HEK293 (cell line): Measurements from ENCODE around the gene MDN1.

Experiments used
- EGR2 ChIP-seq: fragments of 450-650 bp; formaldehyde crosslinking; IDR thresholded peaks from 2 replicates; pipeline ENCODE4 v1.5.1; 2016; ENCODE audit warnings: low read depth, missing biosample characterization, missing genetic modification characterization
- GLIS2 ChIP-seq: fragments of 450-650 bp; formaldehyde crosslinking; IDR thresholded peaks from 2 replicates; pipeline ENCODE4 v1.5.1; 2016; ENCODE audit warnings: missing biosample characterization, missing genetic modification characterization
- HOXC10 ChIP-seq: sonication (generic); formaldehyde crosslinking; IDR thresholded peaks from 2 replicates; pipeline ENCODE4 v1.8.1; 2023; ENCODE audit warnings: mild to moderate bottlenecking, missing genetic modification reagents
- MZF1 ChIP-seq: fragments of 450-650 bp; formaldehyde crosslinking; IDR thresholded peaks from 2 replicates; pipeline ENCODE4 v1.5.1; 2017; ENCODE audit warnings: missing biosample characterization, missing genetic modification characterization, borderline replicate concordance
- RBAK ChIP-seq: fragments of 450-650 bp; formaldehyde crosslinking; IDR thresholded peaks from 2 replicates; pipeline ENCODE4 v1.5.1; 2016; ENCODE audit warnings: missing biosample characterization, missing genetic modification characterization
- SP2 ChIP-seq: fragments of 450-650 bp; formaldehyde crosslinking; IDR thresholded peaks from 2 replicates; pipeline ENCODE4 v1.5.1; 2016; ENCODE audit warnings: missing biosample characterization, missing genetic modification characterization
- WT1 ChIP-seq: fragments of 450-650 bp; formaldehyde crosslinking; IDR thresholded peaks from 2 replicates; pipeline ENCODE4 v1.5.1; 2016; ENCODE audit warnings: missing biosample characterization, missing genetic modification characterization
- ZBTB8A ChIP-seq: fragments of 450-650 bp; formaldehyde crosslinking; IDR thresholded peaks from 2 replicates; pipeline ENCODE4 v1.5.1; 2016; ENCODE audit warnings: missing biosample characterization, missing genetic modification characterization
- ZFP3 ChIP-seq: fragments of 450-650 bp; formaldehyde crosslinking; IDR thresholded peaks from 2 replicates; pipeline ENCODE4 v1.5.1; 2016; ENCODE audit warnings: low read depth, missing biosample characterization, missing genetic modification characterization
- ZFP37 ChIP-seq: fragments of 450-650 bp; formaldehyde crosslinking; IDR thresholded peaks from 2 replicates; pipeline ENCODE4 v1.5.1; 2016; ENCODE audit warnings: missing biosample characterization, missing genetic modification characterization
- ZNF140 ChIP-seq: fragments of 450-650 bp; formaldehyde crosslinking; IDR thresholded peaks from 2 replicates; pipeline ENCODE4 v1.5.1; 2016; ENCODE audit warnings: missing biosample characterization, missing genetic modification characterization
- ZNF202 ChIP-seq: fragments of 450-650 bp; formaldehyde crosslinking; IDR thresholded peaks from 2 replicates; pipeline ENCODE4 v1.5.1; 2016; ENCODE audit warnings: missing biosample characterization, missing genetic modification characterization, borderline replicate concordance
- ZNF24 ChIP-seq: fragments of 450-650 bp; formaldehyde crosslinking; IDR thresholded peaks from 2 replicates; pipeline ENCODE4 v1.5.1; 2016; ENCODE audit warnings: missing biosample characterization, missing genetic modification characterization
- ZNF302 ChIP-seq: fragments of 450-650 bp; formaldehyde crosslinking; IDR thresholded peaks from 2 replicates; pipeline ENCODE4 v1.5.1; 2016; ENCODE audit warnings: missing biosample characterization, missing genetic modification characterization, low read depth
- ZNF37A ChIP-seq: fragments of 450-650 bp; IDR thresholded peaks from 2 replicates; pipeline ENCODE4 v1.5.1; 2018; ENCODE audit warnings: missing biosample characterization, missing genetic modification characterization
- ZNF48 ChIP-seq: fragments of 450-650 bp; formaldehyde crosslinking; IDR thresholded peaks from 2 replicates; pipeline ENCODE4 v1.5.1; 2016; ENCODE audit warnings: missing biosample characterization, missing genetic modification characterization
- ZNF626 ChIP-seq: fragments of 450-650 bp; sonication (Bioruptor Pico); formaldehyde crosslinking; IDR thresholded peaks from 2 replicates; pipeline ENCODE4 v1.5.1; 2018; ENCODE audit warnings: missing biosample characterization, missing genetic modification characterization, inconsistent platforms
- ZNF670 ChIP-seq: fragments of 450-650 bp; formaldehyde crosslinking; IDR thresholded peaks from 2 replicates; pipeline ENCODE4 v1.5.1; 2016; ENCODE audit warnings: missing biosample characterization, missing genetic modification characterization, low read depth
- ZNF747 ChIP-seq: fragments of 450-650 bp; formaldehyde crosslinking; IDR thresholded peaks from 2 replicates; pipeline ENCODE4 v1.5.1; 2016; ENCODE audit warnings: missing biosample characterization, missing genetic modification characterization
- TF ChIP-seq, protein P1 (sequence below): fragments of 450-650 bp; formaldehyde crosslinking; IDR thresholded peaks from 2 replicates; pipeline ENCODE4 v1.5.1; 2016; ENCODE audit warnings: missing biosample characterization, missing genetic modification characterization, borderline replicate concordance
- TF ChIP-seq, protein P2 (sequence below): fragments of 450-650 bp; formaldehyde crosslinking; IDR thresholded peaks from 2 replicates; pipeline ENCODE4 v1.5.1; 2016; ENCODE audit warnings: missing biosample characterization, missing genetic modification characterization
- TF ChIP-seq, protein P3 (sequence below): sonication (generic); formaldehyde crosslinking; IDR thresholded peaks from 2 replicates; pipeline ENCODE4 v1.8.1; 2022; ENCODE audit warnings: mild to moderate bottlenecking, moderate library complexity, missing genetic modification reagents
- TF ChIP-seq, protein P4 (sequence below): fragments of 450-650 bp; IDR thresholded peaks from 2 replicates; pipeline ENCODE4 v1.5.1; 2018; ENCODE audit warnings: missing biosample characterization, mild to moderate bottlenecking, missing genetic modification characterization
- TF ChIP-seq, protein P5 (sequence below): fragments of 450-650 bp; formaldehyde crosslinking; IDR thresholded peaks from 2 replicates; pipeline ENCODE4 v1.5.1; 2017; ENCODE audit warnings: missing biosample characterization, missing genetic modification characterization
- TF ChIP-seq, protein P6 (sequence below): fragments of 450-650 bp; formaldehyde crosslinking; IDR thresholded peaks from 2 replicates; pipeline ENCODE4 v1.5.0; 2017; ENCODE audit warnings: missing biosample characterization, missing genetic modification characterization, borderline replicate concordance
- TF ChIP-seq, protein P7 (sequence below): fragments of 450-650 bp; formaldehyde crosslinking; IDR thresholded peaks from 2 replicates; pipeline ENCODE4 v1.5.1; 2016; ENCODE audit warnings: missing biosample characterization, missing genetic modification characterization, borderline replicate concordance

Gene MDN1

DNA sequence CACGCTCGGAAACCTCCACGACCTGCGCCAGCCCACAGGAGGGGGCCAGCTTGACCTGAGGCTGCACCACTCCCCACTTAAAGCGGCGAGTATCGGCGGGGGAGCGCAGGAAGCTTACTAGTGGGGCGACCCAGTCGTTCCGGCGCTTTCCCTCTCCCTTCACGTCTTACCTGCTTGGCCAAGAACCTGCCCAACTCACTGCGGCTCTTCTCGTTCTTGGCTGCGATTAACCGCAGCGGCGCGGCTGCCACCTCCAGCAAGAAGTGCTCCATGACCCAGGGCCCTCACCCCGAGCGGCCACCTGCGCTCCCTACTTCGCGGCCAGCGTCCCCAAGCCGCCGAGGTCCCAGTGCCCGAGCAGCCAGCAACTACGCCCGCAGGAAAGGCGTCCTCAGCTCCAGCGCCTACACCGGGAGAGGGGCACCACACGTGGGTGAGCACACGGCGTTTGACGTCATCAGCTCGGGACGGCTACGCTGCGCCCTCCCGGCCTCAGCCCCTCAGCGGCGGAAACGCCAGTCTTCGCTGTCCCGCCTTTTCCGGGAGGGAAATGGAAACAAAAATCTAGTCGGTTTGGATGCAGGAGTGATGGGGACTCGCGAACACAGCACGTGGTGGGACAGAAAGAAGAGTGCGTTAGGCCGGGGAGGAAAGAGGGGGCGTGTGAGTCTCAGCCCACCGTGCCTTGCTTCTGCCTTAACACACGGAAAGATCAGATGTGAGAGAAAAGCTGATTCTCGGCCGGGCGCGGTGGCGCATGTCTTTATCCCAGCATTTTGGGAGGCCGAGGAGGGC lies at the start of gene MDN1 (continued):
- no peak for TF ChIP-seq ZNF202 (tag by site-specific recombination)
- no peak for TF ChIP-seq ZNF670 (tag by site-specific recombination)
- no peak for TF ChIP-seq ZNF48 (tag by site-specific recombination)
- TF ChIP-seq, protein P1, sequence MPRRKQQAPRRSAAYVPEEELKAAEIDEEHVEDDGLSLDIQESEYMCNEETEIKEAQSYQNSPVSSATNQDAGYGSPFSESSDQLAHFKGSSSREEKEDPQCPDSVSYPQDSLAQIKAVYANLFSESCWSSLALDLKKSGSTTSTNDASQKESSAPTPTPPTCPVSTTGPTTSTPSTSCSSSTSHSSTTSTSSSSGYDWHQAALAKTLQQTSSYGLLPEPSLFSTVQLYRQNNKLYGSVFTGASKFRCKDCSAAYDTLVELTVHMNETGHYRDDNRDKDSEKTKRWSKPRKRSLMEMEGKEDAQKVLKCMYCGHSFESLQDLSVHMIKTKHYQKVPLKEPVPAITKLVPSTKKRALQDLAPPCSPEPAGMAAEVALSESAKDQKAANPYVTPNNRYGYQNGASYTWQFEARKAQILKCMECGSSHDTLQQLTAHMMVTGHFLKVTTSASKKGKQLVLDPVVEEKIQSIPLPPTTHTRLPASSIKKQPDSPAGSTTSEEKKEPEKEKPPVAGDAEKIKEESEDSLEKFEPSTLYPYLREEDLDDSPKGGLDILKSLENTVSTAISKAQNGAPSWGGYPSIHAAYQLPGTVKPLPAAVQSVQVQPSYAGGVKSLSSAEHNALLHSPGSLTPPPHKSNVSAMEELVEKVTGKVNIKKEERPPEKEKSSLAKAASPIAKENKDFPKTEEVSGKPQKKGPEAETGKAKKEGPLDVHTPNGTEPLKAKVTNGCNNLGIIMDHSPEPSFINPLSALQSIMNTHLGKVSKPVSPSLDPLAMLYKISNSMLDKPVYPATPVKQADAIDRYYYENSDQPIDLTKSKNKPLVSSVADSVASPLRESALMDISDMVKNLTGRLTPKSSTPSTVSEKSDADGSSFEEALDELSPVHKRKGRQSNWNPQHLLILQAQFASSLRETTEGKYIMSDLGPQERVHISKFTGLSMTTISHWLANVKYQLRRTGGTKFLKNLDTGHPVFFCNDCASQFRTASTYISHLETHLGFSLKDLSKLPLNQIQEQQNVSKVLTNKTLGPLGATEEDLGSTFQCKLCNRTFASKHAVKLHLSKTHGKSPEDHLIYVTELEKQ (tag by site-specific recombination): no peak
- TF ChIP-seq SP2 (tag by site-specific recombination): peak; percentile 90
- no peak for TF ChIP-seq ZNF302 (tag by site-specific recombination)
- TF ChIP-seq, protein P2, sequence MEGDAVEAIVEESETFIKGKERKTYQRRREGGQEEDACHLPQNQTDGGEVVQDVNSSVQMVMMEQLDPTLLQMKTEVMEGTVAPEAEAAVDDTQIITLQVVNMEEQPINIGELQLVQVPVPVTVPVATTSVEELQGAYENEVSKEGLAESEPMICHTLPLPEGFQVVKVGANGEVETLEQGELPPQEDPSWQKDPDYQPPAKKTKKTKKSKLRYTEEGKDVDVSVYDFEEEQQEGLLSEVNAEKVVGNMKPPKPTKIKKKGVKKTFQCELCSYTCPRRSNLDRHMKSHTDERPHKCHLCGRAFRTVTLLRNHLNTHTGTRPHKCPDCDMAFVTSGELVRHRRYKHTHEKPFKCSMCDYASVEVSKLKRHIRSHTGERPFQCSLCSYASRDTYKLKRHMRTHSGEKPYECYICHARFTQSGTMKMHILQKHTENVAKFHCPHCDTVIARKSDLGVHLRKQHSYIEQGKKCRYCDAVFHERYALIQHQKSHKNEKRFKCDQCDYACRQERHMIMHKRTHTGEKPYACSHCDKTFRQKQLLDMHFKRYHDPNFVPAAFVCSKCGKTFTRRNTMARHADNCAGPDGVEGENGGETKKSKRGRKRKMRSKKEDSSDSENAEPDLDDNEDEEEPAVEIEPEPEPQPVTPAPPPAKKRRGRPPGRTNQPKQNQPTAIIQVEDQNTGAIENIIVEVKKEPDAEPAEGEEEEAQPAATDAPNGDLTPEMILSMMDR (tag by site-specific recombination): no peak
- TF ChIP-seq, protein P3, sequence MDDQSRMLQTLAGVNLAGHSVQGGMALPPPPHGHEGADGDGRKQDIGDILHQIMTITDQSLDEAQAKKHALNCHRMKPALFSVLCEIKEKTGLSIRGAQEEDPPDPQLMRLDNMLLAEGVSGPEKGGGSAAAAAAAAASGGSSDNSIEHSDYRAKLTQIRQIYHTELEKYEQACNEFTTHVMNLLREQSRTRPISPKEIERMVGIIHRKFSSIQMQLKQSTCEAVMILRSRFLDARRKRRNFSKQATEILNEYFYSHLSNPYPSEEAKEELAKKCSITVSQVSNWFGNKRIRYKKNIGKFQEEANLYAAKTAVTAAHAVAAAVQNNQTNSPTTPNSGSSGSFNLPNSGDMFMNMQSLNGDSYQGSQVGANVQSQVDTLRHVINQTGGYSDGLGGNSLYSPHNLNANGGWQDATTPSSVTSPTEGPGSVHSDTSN (CRISPR knock-in tag): peak; percentile 80
- no peak for TF ChIP-seq HOXC10 (CRISPR knock-in tag)
- TF ChIP-seq ZNF24: peak; percentile 44; the same call in 1 of the 2 replicates
- peak; percentile 24 for TF ChIP-seq MZF1 (tag by site-specific recombination)
- no peak for TF ChIP-seq ZNF37A (tag by site-specific recombination)
- no peak for TF ChIP-seq RBAK (tag by site-specific recombination)
- TF ChIP-seq, protein P4, sequence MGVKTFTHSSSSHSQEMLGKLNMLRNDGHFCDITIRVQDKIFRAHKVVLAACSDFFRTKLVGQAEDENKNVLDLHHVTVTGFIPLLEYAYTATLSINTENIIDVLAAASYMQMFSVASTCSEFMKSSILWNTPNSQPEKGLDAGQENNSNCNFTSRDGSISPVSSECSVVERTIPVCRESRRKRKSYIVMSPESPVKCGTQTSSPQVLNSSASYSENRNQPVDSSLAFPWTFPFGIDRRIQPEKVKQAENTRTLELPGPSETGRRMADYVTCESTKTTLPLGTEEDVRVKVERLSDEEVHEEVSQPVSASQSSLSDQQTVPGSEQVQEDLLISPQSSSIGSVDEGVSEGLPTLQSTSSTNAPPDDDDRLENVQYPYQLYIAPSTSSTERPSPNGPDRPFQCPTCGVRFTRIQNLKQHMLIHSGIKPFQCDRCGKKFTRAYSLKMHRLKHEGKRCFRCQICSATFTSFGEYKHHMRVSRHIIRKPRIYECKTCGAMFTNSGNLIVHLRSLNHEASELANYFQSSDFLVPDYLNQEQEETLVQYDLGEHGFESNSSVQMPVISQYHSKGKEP (tag by site-specific recombination): no peak
- no peak for TF ChIP-seq ZNF747 (tag by site-specific recombination)
- TF ChIP-seq WT1 (tag by site-specific recombination): 0 out of 2 replicates have a peak, but pooled peaks have one; percentile 9
- no peak for TF ChIP-seq ZNF626 (tag by site-specific recombination)
- no peak; the same call in 1 of the 2 replicates for TF ChIP-seq ZFP37 (tag by site-specific recombination)
- TF ChIP-seq, protein P5, sequence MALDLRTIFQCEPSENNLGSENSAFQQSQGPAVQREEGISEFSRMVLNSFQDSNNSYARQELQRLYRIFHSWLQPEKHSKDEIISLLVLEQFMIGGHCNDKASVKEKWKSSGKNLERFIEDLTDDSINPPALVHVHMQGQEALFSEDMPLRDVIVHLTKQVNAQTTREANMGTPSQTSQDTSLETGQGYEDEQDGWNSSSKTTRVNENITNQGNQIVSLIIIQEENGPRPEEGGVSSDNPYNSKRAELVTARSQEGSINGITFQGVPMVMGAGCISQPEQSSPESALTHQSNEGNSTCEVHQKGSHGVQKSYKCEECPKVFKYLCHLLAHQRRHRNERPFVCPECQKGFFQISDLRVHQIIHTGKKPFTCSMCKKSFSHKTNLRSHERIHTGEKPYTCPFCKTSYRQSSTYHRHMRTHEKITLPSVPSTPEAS (tag by site-specific recombination): no peak
- TF ChIP-seq, protein P6, sequence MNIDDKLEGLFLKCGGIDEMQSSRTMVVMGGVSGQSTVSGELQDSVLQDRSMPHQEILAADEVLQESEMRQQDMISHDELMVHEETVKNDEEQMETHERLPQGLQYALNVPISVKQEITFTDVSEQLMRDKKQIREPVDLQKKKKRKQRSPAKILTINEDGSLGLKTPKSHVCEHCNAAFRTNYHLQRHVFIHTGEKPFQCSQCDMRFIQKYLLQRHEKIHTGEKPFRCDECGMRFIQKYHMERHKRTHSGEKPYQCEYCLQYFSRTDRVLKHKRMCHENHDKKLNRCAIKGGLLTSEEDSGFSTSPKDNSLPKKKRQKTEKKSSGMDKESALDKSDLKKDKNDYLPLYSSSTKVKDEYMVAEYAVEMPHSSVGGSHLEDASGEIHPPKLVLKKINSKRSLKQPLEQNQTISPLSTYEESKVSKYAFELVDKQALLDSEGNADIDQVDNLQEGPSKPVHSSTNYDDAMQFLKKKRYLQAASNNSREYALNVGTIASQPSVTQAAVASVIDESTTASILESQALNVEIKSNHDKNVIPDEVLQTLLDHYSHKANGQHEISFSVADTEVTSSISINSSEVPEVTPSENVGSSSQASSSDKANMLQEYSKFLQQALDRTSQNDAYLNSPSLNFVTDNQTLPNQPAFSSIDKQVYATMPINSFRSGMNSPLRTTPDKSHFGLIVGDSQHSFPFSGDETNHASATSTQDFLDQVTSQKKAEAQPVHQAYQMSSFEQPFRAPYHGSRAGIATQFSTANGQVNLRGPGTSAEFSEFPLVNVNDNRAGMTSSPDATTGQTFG (tag by site-specific recombination): no peak
- TF ChIP-seq ZBTB8A (tag by site-specific recombination): peak; percentile 100
- no peak for TF ChIP-seq ZNF140 (tag by site-specific recombination)
- TF ChIP-seq, protein P7, sequence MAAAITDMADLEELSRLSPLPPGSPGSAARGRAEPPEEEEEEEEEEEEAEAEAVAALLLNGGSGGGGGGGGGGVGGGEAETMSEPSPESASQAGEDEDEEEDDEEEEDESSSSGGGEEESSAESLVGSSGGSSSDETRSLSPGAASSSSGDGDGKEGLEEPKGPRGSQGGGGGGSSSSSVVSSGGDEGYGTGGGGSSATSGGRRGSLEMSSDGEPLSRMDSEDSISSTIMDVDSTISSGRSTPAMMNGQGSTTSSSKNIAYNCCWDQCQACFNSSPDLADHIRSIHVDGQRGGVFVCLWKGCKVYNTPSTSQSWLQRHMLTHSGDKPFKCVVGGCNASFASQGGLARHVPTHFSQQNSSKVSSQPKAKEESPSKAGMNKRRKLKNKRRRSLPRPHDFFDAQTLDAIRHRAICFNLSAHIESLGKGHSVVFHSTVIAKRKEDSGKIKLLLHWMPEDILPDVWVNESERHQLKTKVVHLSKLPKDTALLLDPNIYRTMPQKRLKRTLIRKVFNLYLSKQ (tag by site-specific recombination): no peak
- TF ChIP-seq GLIS2: peak; percentile 95
- TF ChIP-seq EGR2 (tag by site-specific recombination): peak; percentile 84
- TF ChIP-seq ZFP3: no peak
